Measurements from ENCODE around the gene TARDBP.
"Not testable (repeated sequence)": the region's sequence is repeated elsewhere in the genome, so short reads cannot be mapped to it uniquely, and the experiment has no call there.

TARDBP gene

DNA sequence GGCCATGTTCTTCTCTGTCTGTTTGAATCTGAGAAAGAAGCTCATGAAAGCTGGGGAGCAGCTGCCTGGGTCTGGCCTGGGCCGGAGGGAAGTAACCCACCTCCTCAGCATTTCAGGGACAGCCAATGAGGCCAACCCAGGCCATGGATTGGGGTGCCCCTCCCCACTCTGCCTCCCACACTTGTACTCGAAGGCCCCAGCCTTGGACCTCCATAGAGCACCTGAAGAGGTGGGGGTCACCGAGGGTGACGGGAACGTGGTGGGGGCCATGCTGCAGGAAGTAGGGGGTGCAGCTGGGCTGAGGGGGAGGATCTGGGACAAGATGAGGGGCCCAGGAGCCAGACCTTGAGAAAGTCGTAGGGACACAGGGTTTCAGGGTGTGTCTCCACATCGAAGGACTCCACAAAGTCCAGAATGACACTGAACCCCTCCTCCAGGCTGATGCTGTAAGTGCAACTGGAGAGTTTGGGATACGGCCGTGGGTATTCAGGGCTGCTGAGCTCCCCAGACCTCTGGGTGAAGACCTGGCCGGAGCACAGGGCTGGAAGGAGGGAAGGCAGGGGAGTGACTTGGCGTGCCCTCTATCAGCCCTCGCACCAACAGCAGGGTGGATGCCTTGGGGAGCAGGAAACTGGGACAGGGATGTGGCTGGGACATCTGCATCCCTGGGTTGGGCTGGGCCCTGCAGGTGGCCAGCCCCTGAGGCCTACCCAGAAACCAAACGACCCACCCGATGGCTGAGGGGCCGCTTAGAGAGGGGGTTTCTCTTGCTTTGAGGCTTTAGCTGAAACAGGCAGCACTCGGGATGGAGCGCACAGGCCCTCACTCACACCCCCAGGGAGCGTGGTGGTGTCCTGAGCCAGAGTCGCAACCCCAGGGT lies 30.8 kb downstream of the TARDBP start:
- no peak for DNase-seq (ENCODE audit: low spot score)

DNA sequence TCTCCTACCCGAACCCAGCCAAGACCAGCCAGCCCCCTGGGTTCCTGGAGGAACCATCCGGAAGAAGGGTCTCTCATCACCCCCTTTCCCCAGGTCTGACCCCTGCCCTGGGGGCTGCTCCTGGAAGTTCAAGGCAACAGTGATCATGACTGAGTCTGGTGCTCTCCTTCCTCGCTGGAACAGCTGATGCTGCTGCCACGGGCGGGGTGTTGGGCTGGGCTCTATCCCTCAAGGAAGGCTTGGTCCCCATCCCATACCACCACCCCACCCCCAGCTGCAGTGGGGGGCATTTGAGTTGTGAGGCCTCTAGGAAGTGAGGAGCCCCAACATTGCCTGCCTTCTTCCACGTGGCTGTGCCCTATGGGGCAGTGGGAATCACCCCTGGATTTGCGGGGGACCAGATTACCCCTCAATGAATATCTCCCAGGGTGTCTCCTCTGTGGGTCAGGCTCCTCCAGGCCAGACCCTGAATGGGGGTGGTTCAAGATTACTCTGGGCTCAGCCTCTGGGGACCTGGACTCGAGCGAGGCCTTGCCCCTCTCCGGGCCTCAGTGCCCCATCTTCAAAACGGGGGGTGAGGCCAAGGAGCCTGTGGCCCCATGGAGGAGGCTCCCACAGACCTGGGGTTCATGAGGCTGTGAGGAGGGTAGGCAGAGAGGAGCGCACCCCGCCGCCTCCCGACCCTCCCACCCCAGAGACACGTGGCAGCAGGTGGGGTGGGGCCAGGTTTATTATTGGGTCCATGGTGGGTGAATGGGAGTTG lies 31.8 kb downstream of the TARDBP start:
- DNase-seq (ENCODE audit: low spot score), result no peak

- no peak for DNase-seq (ENCODE audit: low spot score)
Observed at GRCh38 chr1:11044849-11045427, 32.5 kb downstream of the TARDBP start.

GRCh38 chr1:11045428-11046269 lies 33.2 kb downstream of the TARDBP start:
- DNase-seq (ENCODE audit: low spot score), result no peak

- DNase-seq (ENCODE audit: low spot score), result no peak
Observed at GRCh38 chr1:11046270-11046566, 33.8 kb downstream of the TARDBP start.

DNA sequence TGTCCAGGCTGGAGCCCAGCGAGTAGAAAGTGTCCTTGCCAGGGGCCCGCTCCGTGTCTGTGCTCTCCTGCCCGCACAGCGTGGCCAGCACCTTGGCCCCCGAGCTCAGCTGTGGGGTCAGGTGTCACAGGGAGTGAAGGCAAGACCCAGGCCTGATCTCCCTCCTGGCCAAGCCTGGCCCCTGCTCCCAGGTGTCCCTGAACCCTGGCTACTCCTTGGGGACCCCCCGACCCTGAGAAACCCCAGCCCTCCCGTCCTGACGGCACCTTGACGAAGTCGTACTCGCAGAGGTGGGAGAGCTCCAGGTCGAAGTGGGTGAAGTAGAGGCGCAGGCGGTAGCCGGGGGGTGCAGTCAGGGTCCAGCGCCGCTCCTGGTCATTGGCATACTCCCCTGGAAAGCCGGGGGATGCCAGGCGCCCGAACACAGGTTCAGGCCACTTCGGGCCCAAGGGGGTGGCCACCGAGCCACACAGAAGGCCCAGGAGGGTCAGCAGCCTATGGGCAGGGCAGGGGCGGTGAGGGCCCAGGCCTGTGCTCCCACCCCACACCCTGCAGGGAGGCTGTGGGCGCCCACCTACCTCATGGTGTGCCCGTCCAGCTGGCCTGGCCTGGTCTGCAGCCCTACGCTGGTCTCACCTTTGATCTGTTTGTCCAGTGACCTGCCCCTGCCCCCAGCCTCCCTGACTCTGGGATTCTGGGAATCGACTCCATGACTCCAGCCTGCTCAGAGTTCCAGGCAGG lies 34.3 kb downstream of the TARDBP start, which contains the start of gene MASP2:
TSS of gene MASP2 (minus strand) at position 615 of the 741 bp plus-strand sequence. CDS start at position 583, 32 bp downstream.
- DNase-seq (ENCODE audit: low spot score), result no peak

- not testable (repeated sequence) for DNase-seq (ENCODE audit: low spot score)
Observed at GRCh38 chr1:11051121-11051520, 38.7 kb downstream of the TARDBP start.

- no peak for DNase-seq (ENCODE audit: low spot score)
Observed at GRCh38 chr1:11051781-11052511, 39.5 kb downstream of the TARDBP start.

DNA sequence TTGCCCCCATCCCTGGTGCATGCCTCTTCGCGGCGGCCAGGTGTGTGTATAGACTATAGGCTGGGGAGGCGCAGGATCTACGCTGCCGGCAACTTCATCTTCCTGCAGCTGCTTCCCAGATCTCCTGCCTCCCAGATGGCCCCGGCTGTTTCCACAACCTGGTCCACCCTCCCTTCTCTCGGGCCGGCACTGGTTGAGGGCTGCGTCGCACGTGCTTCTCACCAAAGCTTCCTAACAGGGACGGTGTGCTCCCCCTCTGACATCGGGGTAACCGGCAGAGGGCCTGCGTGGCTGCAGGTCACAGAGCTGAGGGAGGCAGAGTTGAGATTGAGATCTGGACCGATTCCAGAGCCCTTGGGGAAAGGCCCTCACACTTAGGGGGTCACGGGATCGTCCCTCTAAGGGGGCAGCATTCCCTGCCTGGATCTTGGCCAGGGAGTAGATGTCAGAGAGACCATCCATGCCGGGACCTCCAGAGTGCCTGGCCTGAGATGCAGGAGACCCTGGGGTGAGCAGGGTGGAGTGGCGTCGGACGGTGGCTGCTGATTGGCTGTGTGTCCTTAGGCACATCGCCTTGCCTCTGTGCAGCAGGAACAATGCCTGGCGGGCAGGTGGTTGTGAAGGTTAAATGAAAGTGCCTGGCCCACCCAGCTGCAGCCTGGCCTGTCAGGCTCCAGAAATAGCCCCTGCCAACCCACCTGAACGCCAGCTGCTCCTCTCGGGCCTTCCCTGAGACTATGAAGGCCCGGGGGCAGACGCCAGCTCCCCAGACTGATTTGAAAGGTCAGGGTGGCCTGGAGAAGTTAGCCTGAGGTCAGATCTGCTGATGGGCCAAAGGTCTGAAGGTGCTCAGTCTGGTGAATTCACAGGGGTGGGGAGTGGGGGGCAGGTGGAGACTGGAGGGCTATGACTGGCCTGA lies 40.6 kb downstream of the TARDBP start:
- no peak for DNase-seq (ENCODE audit: low spot score)

DNA sequence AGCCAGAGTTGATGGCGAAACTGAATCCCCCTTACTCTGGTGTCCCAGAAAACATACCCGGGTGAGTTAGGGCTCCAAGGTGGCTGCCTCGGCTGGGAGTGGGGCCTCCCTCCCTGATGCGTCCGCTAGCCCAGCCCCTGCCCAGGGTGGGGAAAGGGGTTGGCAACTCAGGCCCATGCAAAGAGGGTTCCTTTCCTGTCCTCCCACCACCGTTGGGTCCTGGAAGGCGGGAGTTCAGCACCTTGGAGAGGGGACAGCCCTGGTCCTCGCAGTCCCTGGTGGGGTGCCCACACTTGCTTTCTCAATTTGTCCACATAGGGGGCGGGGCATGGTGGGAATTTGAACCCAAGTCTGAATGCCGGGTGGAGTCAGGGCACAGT lies 41.3 kb downstream of the TARDBP start:
- no peak for DNase-seq (ENCODE audit: low spot score)

GRCh38 chr1:11054181-11054580 lies 41.7 kb downstream of the TARDBP start:
- DNase-seq (ENCODE audit: low spot score), result no peak

DNA sequence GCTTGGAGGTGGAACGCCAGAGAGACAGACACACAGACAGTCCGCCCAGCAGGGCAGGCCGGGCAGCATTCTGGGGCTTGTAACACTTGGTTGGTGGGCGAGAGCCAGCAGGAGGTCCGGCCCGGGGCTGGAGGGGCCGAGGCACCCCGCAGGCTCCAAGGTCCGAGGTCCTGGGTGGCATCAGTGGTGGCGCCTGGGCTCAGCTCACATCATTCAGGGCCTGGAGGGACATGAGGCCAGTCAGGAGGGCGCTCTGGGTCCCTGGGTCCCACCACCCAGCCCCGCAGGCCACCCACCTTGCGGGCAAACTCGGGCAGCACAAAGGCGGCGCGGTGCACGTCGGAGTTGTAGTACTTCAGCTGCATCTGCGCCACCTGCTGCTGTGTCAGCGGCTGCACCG lies 42.2 kb downstream of the TARDBP start:
- no peak for DNase-seq (ENCODE audit: low spot score)

- DNase-seq (ENCODE audit: low spot score), result no peak
Observed at GRCh38 chr1:11055676-11056075, 43.2 kb downstream of the TARDBP start.

DNA sequence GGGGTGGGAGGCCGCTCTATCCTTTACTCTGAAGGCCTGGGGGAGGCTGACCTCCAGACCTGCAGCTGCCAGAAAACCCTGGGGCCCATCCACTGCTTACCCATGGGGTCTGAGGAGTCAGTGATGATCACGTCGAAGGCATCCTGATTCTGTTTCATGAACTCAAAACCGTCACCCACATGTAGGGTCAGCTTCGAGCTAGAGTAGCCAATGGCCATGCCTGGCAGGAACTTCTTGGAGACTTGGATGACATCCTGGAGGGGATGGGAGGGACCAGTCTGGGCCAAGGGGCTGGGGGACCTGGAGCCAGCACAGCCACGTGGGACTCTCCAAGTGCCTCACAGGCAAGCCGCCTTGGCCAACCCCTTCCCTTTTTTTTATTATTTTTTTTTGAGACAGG lies 44.0 kb downstream of the TARDBP start:
- DNase-seq (ENCODE audit: low spot score), result no peak

GRCh38 chr1:11057477-11057876 lies 45.0 kb downstream of the TARDBP start:
- no peak for DNase-seq (ENCODE audit: low spot score)

DNA sequence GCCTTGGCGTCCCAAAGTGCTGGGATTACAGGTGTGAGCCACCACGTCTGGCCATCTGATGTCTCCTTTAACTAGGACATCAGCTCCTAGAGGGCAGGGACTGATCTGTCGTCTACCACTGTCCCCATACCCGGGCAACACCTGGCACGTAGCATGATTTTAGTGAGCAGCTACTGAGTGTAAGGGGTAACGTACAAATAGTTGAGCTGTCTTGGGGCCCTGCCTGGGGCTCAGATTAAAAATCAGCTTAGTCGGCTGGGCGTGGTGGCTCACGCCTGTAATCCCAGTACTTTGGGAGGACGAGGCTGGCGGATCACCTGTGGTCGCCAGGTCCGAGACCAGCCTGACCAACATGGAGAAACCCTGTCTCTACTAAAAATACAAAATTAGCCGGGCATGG lies 45.6 kb downstream of the TARDBP start:
- no peak for DNase-seq (ENCODE audit: low spot score)

DNA sequence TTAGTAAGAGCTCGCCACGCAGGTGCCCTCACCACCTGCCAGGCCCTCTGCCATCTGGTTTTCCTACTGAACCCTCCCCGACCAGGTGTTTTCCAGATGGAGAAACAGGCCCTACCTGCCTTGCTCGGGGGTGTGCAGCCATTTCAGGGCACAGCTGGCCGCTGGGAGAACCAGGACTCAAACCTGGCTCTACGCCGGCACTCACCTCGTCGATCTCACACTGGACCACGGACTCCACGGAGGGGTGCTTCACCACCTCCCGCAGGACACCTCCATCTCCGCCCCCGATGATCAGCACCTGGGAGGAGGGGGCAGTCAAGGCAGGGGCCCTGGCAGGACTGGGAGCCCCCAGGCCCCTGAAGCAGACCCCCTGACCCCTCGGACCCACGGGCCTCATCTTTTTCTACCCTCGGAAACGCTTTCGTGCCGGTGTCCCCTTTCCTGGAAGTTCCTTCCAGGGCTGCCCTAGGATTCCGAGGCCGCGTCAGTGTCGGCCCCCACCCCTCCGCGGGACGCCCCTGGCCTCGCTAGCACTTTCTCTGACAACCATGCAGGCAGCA lies 46.2 kb downstream of the TARDBP start:
- no peak for DNase-seq (ENCODE audit: low spot score)

GRCh38 chr1:11059155-11059967 lies 46.9 kb downstream of the TARDBP start:
- no peak for DNase-seq (ENCODE audit: low spot score)
